ENCODE data around the gene PLEKHG4B.

The PLEKHG4B gene

GRCh38 chr5:169071-169727, 77.2 kb downstream of the PLEKHG4B start:
- no peak overlapping the region for H3K4me3 ChIP-seq (ENCODE audit: low read length)
- H3K27ac ChIP-seq (ENCODE audit: low read length): no peak overlapping the region
- no peaks in the 10 kb centered on the region for H3K27me3 ChIP-seq (ENCODE audit: low read depth, low read length)
- H3K4me1 ChIP-seq (ENCODE audit: low read length): no peaks in the 10 kb centered on the region
- no peaks in the 10 kb centered on the region for H3K79me2 ChIP-seq (ENCODE audit: low read length)
- no peak overlapping the region for H3K9ac ChIP-seq (ENCODE audit: low read length)
- H2AFZ ChIP-seq (ENCODE audit: low read depth, low read length): no peak overlapping the region
- no peaks in the 10 kb centered on the region for H3K36me3 ChIP-seq (replicated peaks; ENCODE audit: low read depth, low read length)
- TF ChIP-seq CTCF (IDR thresholded peaks at IDR 0.05; ENCODE audit: low read depth, low read length) (no peak), EZH2phosphoT487 (IDR thresholded peaks at IDR 0.05; ENCODE audit: low read depth) (no peak)
- H3K4me2 ChIP-seq (ENCODE audit: low read length): no peak overlapping the region
- no peaks in the 10 kb centered on the region for H4K20me1 ChIP-seq (ENCODE audit: insufficient read depth, low read length)
- H3K9me3 ChIP-seq (ENCODE audit: insufficient read depth, low read length): no peaks in the 10 kb centered on the region

GRCh38 chr5:169728-170094, 77.7 kb downstream of the PLEKHG4B start:
- H3K27ac ChIP-seq (ENCODE audit: low read length): no peak overlapping the region
- no peak overlapping the region for H3K9ac ChIP-seq (ENCODE audit: low read length)
- H3K4me2 ChIP-seq (ENCODE audit: low read length): no peak overlapping the region
- H3K4me3 ChIP-seq (ENCODE audit: low read length): no peak overlapping the region
- no peak for TF ChIP-seq EZH2phosphoT487 (IDR thresholded peaks at IDR 0.05; ENCODE audit: low read depth)
- no peak for TF ChIP-seq CTCF (IDR thresholded peaks at IDR 0.05; ENCODE audit: low read depth, low read length)
- no peaks in the 10 kb centered on the region for H3K4me1 ChIP-seq (ENCODE audit: low read length)
- H3K36me3 ChIP-seq (replicated peaks; ENCODE audit: low read depth, low read length): no peaks in the 10 kb centered on the region
- no peaks in the 10 kb centered on the region for H3K79me2 ChIP-seq (ENCODE audit: low read length)
- no peak overlapping the region for H2AFZ ChIP-seq (ENCODE audit: low read depth, low read length)
- no peaks in the 10 kb centered on the region for H3K27me3 ChIP-seq (ENCODE audit: low read depth, low read length)
- H4K20me1 ChIP-seq (ENCODE audit: insufficient read depth, low read length): no peaks in the 10 kb centered on the region
- no peaks in the 10 kb centered on the region for H3K9me3 ChIP-seq (ENCODE audit: insufficient read depth, low read length)

- no peak overlapping the region for H3K4me2 ChIP-seq (ENCODE audit: low read length)
- H3K4me1 ChIP-seq (ENCODE audit: low read length): no peaks in the 10 kb centered on the region
- H3K36me3 ChIP-seq (replicated peaks; ENCODE audit: low read depth, low read length): no peaks in the 10 kb centered on the region
- H3K27ac ChIP-seq (ENCODE audit: low read length): no peak overlapping the region
- no peaks in the 10 kb centered on the region for H3K79me2 ChIP-seq (ENCODE audit: low read length)
- H3K9ac ChIP-seq (ENCODE audit: low read length): no peak overlapping the region
- H3K27me3 ChIP-seq (ENCODE audit: low read depth, low read length): no peaks in the 10 kb centered on the region
- H4K20me1 ChIP-seq (ENCODE audit: insufficient read depth, low read length): no peaks in the 10 kb centered on the region
- no peaks in the 10 kb centered on the region for H3K9me3 ChIP-seq (ENCODE audit: insufficient read depth, low read length)
- H3K4me3 ChIP-seq (ENCODE audit: low read length): no peak overlapping the region
- no peak for TF ChIP-seq CTCF (IDR thresholded peaks at IDR 0.05; ENCODE audit: low read depth, low read length)
- no peak for TF ChIP-seq EZH2phosphoT487 (IDR thresholded peaks at IDR 0.05; ENCODE audit: low read depth)
- no peak overlapping the region for H2AFZ ChIP-seq (ENCODE audit: low read depth, low read length)
These were observed 79.2 kb downstream of the PLEKHG4B start for GRCh38 chr5:170971-171800.

- no peaks in the 10 kb centered on the region for H3K36me3 ChIP-seq (replicated peaks; ENCODE audit: low read depth, low read length)
- TF ChIP-seq CTCF (IDR thresholded peaks at IDR 0.05; ENCODE audit: low read depth, low read length) (no peak), EZH2phosphoT487 (IDR thresholded peaks at IDR 0.05; ENCODE audit: low read depth) (no peak)
- H4K20me1 ChIP-seq (ENCODE audit: insufficient read depth, low read length): no peaks in the 10 kb centered on the region
- no peak overlapping the region for H3K9ac ChIP-seq (ENCODE audit: low read length)
- H3K4me2 ChIP-seq (ENCODE audit: low read length): no peak overlapping the region
- no peak overlapping the region for H2AFZ ChIP-seq (ENCODE audit: low read depth, low read length)
- no peak overlapping the region for H3K4me3 ChIP-seq (ENCODE audit: low read length)
- no peaks in the 10 kb centered on the region for H3K9me3 ChIP-seq (ENCODE audit: insufficient read depth, low read length)
- H3K27me3 ChIP-seq (ENCODE audit: low read depth, low read length): no peaks in the 10 kb centered on the region
- no peaks in the 10 kb centered on the region for H3K4me1 ChIP-seq (ENCODE audit: low read length)
- no peak overlapping the region for H3K27ac ChIP-seq (ENCODE audit: low read length)
- no peaks in the 10 kb centered on the region for H3K79me2 ChIP-seq (ENCODE audit: low read length)
These were observed 79.9 kb downstream of the PLEKHG4B start for GRCh38 chr5:171801-172331.

All from OCI-LY3 (cell line).